ENCODE data around the gene RPL34. TPM values are rescaled to one million over a fixed set of nuclear protein-coding genes. Genes with fewer than 3 reads are reported as not detected.

RPL34 gene
- polyA plus RNA-seq, 1 experiment = 1,816 TPM

DNA sequence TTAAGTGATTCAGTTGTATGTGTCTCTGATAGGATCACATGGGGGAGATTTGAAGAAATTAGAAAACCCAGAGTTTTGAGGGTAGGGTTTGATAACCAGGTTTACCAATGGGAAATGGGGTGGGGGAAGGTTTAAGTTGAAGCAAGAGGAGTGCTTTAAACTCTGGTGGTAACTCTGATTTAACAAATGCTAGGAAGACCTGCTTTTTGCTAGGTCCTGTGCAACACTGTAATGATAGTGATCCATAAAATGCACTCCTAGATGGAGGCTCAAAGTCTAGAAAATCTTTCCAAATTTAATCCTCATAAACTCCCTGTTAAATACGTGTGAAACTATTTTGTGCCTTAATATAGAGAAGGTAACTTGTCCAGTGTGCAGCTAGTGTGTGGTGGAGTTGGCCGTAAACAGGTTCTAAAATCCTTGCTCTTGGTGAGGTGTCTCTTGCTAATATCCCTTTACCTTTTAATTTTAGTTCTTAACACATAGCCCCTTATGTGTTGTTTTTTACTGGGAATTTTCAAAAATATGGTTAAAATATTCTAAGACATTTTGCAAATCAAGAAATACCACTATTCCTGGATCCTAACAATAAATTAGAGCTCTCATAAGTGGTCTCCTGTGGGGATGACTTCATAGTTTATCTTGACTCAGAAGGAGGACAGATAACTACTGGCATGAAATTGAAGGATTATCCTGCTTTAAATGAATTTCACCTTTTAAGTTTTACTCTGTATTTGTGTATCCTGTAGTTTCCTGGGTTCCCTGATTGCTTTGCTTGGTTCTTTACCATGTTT lies 4.1 kb downstream of the RPL34 start:
- DNase-seq (ENCODE audit: low read depth) = no peak
- peaks cover 13% of the 10 kb centered on the region for H3K36me3 ChIP-seq (ENCODE audit: control insufficient read depth, insufficient read depth, low read length)
- ChIA-PET POLR2A (interaction anchor here (1.0 kb wide), 1 partner anchor 25 kb away, joined by 9 read pairs; no protein-coding TSS in a partner anchor), CTCF (interaction anchor here (1.5 kb wide), 1 partner anchor 52 kb away, joined by 3 read pairs; no protein-coding TSS in a partner anchor)
- TF ChIP-seq, protein P1, sequence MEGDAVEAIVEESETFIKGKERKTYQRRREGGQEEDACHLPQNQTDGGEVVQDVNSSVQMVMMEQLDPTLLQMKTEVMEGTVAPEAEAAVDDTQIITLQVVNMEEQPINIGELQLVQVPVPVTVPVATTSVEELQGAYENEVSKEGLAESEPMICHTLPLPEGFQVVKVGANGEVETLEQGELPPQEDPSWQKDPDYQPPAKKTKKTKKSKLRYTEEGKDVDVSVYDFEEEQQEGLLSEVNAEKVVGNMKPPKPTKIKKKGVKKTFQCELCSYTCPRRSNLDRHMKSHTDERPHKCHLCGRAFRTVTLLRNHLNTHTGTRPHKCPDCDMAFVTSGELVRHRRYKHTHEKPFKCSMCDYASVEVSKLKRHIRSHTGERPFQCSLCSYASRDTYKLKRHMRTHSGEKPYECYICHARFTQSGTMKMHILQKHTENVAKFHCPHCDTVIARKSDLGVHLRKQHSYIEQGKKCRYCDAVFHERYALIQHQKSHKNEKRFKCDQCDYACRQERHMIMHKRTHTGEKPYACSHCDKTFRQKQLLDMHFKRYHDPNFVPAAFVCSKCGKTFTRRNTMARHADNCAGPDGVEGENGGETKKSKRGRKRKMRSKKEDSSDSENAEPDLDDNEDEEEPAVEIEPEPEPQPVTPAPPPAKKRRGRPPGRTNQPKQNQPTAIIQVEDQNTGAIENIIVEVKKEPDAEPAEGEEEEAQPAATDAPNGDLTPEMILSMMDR (IDR thresholded peaks at IDR 0.05; ENCODE audit: insufficient read depth, low read depth, low read length) = no peak
- H3K4me3 ChIP-seq (ENCODE audit: low read depth, low read length) = no peak overlapping the region
- no peaks in the 10 kb centered on the region for H3K27me3 ChIP-seq (ENCODE audit: control insufficient read depth, insufficient read depth, low read length)

DNA sequence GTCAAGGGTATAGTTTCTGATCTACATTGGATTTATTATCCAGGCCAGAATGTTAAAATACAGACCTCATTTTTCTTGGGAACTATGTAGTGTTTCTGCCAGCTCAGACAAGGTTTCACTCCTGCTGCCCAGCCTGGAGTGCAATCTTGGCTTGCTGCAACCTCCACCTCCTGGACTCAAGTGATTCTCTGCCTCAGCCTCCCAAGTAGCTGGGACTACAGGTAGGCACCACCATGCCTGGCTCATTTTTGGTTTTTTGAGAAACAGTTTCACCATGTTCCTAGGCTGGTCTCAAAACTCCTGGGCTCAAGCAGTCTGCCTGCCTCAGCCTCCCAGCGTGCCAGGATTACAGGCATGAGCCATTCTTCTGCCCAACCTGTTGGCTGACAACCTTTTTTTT lies 5.7 kb downstream of the RPL34 start:
- ChIA-PET CTCF (no interaction called here), POLR2A (no interaction called here)
- H3K36me3 ChIP-seq (ENCODE audit: control insufficient read depth, insufficient read depth, low read length) = peaks cover 16% of the 10 kb centered on the region
- no peaks in the 10 kb centered on the region for H3K27me3 ChIP-seq (ENCODE audit: control insufficient read depth, insufficient read depth, low read length)
- no peak for DNase-seq (ENCODE audit: low read depth)
- TF ChIP-seq, protein P1 (IDR thresholded peaks at IDR 0.05; ENCODE audit: insufficient read depth, low read depth, low read length) = no peak
- no peak overlapping the region for H3K4me3 ChIP-seq (ENCODE audit: low read depth, low read length)

DNA sequence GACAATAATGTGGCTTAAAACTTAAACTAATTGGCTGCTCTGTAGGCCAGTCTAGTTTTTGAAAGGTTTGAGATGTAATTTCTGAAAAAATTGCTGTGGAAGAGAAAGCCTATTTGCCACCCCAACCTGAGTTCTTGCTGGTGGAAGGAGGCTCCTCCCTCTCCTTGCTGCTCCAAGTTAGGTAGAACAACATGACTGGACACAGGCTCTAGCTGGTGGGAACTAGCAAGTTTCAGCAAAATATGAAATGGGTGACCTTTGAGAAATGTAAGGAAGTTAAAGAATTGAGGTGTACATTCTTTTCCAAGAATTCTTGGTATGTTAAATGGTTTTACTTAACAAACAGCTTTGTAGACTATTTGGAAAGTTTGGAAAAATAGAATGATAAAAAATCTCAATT lies 8.0 kb downstream of the RPL34 start:
- H3K4me3 ChIP-seq (ENCODE audit: low read depth, low read length) = no peak overlapping the region
- ChIA-PET CTCF (interaction anchor here (1.4 kb wide), 1 partner anchor 10 kb away, joined by 3 read pairs; no protein-coding TSS in a partner anchor), POLR2A (no interaction called here)
- no peak for DNase-seq (ENCODE audit: low read depth)
- peaks cover 9% of the 10 kb centered on the region for H3K36me3 ChIP-seq (ENCODE audit: control insufficient read depth, insufficient read depth, low read length)
- TF ChIP-seq, protein P1 (IDR thresholded peaks at IDR 0.05; ENCODE audit: insufficient read depth, low read depth, low read length) = no peak
- no peaks in the 10 kb centered on the region for H3K27me3 ChIP-seq (ENCODE audit: control insufficient read depth, insufficient read depth, low read length)

DNA sequence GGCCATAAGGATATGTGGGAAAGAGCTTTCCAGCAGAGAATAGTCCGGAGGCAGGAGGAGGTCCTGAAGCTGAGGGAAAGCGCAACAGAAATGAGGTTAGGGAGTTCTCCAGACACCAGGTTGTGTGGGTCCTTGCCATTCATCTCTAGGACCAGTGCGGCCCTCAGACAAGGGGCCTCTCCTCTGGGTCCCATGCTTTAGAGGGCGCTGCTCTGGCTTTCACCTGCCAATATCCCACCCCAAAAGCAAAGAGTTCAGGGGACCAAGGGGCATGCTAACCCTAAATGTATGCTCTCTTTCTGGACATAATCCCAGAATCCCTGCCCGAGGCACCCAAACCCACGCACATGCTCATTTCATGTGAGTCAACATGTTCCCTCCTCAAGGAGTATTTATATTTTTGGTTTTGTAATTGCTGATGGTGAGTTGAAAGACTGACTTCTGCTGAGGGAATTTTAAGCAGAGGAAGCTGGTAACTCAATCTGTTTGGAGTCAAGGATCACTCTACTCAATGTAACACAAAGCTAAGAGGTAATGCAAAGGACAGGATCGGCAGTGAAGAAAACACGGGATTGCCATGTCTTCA lies 14.8 kb downstream of the RPL34 start:
- ChIA-PET CTCF (interaction anchor here (1.3 kb wide), 1 partner anchor 63 kb away, joined by 5 read pairs; no protein-coding TSS in a partner anchor), POLR2A (no interaction called here)
- TF ChIP-seq, protein P1 (IDR thresholded peaks at IDR 0.05; ENCODE audit: insufficient read depth, low read depth, low read length) = no peak
- Histone ChIP-seq H3K36me3 (ENCODE audit: control insufficient read depth, insufficient read depth, low read length) (peaks cover 4% of the 10 kb centered on the region; the same call in 1 of the 2 replicates), H3K27me3 (ENCODE audit: control insufficient read depth, insufficient read depth, low read length) (no peaks in the 10 kb centered on the region), H3K4me3 (ENCODE audit: low read depth, low read length) (no peak overlapping the region)
- no peak for DNase-seq (ENCODE audit: low read depth)

DNA sequence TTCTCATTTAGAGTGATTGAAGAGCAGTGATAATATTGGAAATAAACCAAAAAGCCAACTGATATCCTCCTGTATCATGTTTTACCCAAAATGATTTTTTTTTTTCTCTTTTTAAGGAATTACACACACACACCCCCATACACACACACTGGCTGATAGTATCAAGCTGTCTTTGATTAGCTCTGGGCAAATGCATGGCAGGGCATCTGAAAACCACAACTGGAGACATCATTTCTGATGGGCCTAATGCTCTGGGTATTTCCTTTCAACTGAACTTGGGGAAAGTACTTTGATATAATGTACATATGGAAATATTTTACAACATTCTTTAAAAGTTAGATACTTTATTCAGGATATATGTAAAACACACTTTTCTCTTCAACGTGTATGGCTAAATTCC lies 15.9 kb downstream of the RPL34 start:
- TF ChIP-seq, protein P1 (IDR thresholded peaks at IDR 0.05; ENCODE audit: insufficient read depth, low read depth, low read length) = no peak
- no peak for DNase-seq (ENCODE audit: low read depth)
- H3K27me3 ChIP-seq (ENCODE audit: control insufficient read depth, insufficient read depth, low read length) = no peaks in the 10 kb centered on the region
- ChIA-PET POLR2A (no interaction called here), CTCF (interaction anchor here (1.3 kb wide), 1 partner anchor 64 kb away, joined by 5 read pairs; no protein-coding TSS in a partner anchor)
- H3K4me3 ChIP-seq (ENCODE audit: low read depth, low read length) = no peak overlapping the region
- peaks cover 3% of the 10 kb centered on the region; the same call in 1 of the 2 replicates for H3K36me3 ChIP-seq (ENCODE audit: control insufficient read depth, insufficient read depth, low read length)

Data from BJ (cell line).